Stimulated activated CD8-positive, alpha-beta memory T cell treated with anti-CD3 and anti-CD28 coated beads, Interleukin-7, amount 100 ng/mL, for 48 hours (primary cell): Measurements from ENCODE around the gene RTN3.
"Not testable (repeated sequence)": the region's sequence is repeated elsewhere in the genome, so short reads cannot be mapped to it uniquely, and the experiment has no call there.

Experiments used
- DNase-seq, 2 donors: peaks; one replicate each; pipeline ENCODE4 v3.0.0-alpha.2; 2020; ENCODE audit warnings: low read depth in 1 of 2; ENCODE audit errors: extremely low read depth in 1 of 2

Gene RTN3

DNA sequence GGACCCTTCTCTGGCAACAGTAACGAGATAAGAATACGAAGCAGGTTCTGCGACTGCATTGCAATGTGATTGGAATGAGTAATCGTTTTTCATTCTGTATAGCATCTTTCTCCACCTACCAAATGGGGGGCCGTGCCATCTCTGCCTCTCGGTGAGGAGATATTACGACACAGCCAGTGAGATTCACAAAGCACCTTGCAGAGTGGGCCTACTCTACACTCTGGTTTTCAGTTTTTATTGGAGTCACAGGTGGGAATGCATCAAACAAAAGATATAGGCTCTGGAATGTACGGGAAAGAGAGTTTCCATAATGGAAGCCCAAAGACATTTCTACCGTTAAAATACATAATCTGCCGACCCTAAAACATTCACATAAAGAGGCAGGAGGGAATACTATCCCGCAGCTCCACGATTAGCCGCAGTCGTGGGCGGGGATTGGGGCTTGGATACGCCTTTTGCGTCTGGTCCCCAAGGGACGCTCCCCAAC, 423 bp upstream of the RTN3 start:
- no peak for DNase-seq

DNA sequence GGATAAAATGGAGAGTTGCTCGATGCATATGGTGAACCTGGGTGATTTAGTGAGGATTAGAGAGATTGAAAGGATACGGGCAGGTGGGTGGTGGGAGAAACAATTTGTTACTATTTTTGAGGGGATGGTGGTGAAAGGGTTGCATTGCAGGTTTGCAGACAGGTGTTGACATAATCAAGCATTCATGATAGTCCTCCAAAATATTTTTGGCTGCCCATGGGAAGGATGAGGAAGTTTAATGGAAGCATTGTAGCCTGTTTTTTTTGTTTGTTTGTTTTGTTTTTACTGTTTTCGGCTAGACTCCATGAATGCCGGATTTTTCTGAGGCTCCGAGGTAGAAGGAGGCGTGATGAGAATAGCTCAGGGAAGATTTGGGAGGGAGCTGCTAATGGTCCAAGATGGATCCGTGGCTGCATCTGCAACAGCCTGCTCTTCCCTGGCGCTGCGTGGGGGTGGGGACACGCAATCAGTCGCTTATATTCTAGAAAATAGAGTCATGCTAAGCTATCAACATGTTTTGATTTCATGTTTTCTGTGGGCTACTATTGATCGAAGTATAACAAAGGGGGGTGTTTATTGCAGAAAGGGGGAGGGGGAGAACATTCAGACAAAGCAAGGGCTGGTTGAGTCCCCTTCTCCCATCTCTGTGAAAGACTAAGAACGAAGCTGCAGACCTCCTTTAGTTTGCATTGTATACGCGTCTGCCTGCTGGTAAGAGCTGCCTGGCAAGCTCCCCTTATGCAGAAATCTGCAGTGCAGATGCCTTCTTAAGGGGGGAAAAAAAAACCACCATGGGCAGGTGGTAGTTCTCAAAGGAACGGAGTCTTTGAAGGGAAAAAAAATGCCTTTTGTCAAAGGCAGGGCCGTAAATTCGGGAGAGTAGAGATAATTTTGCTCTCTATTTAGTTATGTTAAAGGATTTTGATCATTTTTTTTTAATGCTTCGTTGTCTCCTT, 1.0 kb downstream of the RTN3 start:
- DNase-seq, result no peak

DNA sequence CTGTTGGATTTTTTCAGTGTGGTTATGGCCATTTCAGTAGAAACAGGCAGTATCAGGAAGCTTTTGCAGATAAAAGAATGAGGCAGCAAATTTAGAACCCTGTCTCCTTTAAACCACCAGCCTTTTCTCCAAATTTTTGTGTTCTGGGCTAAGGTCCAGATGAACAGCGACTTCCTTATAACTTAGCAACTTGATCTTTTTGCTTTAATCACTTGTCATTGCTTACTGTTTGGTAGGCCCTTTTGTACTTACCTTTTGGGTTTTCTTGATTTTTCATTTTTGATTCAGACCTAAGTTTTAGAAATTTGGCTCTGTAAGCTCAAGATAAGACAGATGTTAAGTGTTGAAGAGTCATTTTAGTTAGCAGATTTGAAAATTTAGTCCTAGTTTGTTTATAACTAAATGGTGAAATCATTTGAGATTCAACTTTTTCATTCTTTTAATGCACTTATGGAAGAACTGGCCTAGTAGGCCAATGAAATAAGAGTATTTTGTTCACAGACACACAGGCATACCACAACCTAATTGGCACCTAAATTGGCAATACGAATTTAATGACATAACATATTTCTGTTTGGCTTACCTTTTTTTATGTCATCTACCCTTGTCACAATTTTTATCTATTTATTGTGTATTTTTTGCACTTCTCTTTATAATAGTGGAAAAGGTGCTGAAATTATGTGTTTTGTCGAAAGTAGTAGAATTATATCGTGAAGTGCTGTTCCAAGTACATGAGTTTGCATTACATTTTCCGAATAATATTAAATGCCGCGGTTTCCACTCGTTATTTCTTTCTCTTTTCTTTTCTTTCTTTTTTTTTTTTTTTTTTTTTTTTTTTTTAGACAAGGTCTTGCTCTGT, 2.1 kb downstream of the RTN3 start:
- no peak for DNase-seq

DNA sequence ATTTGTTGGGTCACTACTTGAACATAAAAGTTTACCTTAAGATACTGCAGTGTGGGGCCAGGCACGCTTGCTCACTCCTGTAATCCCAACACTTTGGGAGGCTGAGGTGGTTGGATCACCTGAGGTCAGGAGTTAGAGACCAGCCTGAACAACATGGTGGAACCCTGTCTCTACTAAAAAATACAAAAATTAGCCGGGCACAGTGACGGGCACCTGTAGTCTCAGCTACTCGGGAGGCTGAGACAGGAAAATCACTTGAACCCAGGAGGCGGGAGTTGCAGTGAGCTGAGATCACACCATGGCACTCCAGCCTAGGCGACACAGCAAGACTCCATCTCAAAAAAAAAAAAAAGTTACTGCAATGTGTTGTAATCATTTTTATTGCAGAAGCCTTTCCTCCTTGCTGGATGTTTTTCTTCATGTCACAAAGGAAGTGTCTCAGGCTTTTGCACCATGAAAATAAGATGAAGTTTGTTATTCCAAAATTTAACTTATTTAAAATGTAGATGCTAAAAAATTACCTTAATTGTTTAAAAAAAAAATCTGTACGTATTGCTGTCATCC, 3.9 kb downstream of the RTN3 start:
- not testable (repeated sequence) for DNase-seq

DNA sequence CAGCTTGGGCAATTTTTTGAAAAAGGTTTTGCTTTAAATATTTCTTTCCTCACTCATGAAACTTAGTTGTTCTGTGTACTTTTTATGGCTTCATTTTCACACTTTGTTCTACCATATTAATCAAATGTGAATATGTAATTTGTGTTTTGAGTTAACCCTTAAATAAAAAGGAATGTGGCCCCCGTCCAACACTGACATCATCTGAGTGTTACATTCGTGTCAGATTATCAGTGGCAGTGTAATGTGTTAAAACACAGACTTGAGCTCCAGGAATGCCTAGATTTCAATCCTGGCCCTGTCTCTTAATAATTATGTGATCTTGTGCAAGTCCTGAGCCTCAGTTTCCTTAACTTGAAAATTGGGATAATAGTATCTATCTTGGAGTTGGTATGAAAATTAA, 5.6 kb downstream of the RTN3 start:
- DNase-seq, result no peak

DNA sequence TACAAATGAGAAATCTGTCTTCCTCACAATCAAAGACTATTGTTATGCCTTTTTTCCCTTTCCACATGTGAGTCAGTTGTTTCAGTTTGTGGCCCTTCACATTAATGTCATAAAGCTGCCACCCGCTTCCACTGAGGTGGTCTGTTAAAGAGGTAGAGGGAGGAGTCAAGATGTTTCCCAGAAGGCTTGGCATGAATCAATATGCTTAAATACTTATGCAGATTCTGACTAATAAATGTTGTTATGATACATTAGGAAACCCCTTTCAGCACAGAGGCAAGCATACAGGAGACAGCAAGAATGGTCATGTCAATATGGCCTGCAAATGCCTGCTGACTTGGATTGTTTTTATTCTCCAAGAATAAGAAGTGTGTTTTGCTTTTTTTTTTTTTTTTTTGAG, 6.5 kb downstream of the RTN3 start:
- no peak for DNase-seq

DNA sequence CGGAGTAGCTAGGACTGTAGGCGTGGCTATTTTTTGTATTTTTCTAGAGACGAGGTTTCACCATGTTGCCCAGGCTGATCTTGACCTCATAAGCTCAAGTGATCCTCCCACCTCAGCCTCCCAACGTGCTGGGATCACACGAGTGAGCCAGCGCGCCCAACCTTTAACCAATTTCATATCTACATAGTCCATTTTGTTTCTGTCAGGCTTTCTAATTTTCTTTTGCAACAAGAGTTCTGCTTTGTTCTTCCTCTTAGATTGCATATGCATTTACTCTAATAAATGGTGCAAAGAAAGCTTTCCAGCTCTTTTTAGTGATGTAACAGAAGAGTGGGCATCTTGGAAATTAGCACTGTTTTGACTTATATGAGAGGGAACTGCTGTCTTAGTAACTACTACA, 13.3 kb downstream of the RTN3 start:
- DNase-seq, result no peak

DNA sequence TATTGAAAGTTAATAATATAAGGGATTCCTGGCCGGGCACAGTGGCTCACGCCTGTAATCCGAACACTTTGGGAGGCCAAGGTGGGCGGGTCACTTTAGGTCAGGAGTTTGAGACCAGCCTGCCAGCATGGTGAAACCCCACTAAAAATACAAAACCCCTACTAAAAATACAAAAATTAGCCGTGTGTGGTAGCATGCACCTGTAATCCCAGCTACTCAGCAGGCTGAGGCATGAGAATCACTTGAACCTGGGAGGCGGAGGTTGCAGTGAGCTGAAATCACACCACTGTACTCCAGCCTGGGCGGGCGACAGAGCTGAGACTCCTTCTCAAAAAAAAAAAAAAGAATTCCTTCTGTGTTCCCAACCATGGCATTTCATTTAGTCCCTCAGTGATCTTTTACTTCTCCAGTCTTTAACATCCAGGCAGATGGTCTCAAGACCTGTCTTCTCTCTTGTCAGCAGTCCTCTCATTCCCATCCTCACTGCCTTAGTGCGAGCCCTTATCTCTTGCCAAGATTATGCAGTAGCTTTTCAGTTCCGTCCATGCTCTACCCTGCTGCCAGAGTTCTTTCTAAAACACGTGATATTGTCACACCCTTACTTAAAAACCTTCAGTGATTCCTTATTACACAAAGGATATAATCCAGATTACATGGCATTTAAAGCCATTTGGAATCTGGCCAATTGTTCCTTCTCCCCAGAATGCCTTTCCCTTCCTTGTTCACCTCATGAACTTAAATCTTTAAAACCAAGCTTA, 17.9 kb downstream of the RTN3 start:
- no peak for DNase-seq

DNA sequence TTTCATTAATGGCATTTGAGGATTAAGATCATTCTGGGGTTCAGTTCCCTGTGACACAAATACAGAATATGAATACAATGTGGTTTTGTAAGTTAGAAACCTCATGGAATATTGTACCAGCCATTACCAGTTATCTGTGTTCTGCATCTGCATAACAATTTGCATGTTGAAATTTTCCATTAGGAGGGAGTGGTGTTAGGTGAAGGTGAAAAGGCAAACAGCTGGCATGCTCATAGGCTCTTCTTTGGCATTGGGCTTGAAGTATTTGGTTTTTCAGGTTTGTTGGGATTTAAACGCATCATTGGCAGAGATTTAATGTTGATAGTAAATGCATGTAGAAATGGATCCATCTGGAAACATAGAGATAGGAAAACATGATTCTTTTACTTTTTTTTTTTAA, 18.6 kb downstream of the RTN3 start:
- no peak for DNase-seq

DNA sequence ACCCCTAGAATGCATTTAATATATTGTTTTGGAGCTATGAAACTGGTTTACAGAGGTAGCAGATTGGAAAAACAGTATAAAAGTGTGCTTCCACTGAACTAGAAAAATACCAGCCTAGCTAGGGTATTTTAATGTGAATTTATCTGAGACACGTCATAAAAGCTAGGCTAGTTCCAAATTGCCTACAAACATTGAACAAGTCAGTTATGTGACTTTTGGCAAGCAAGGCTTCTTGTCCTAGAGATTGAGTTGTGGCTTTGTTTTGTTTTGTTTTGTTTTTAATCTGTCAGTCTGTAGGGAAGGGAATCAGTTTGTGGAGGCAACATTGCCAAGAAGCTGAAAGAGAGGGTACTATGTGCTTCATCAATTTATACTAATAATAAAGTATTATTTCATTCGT, 24.2 kb downstream of the RTN3 start:
- DNase-seq, result no peak

DNA sequence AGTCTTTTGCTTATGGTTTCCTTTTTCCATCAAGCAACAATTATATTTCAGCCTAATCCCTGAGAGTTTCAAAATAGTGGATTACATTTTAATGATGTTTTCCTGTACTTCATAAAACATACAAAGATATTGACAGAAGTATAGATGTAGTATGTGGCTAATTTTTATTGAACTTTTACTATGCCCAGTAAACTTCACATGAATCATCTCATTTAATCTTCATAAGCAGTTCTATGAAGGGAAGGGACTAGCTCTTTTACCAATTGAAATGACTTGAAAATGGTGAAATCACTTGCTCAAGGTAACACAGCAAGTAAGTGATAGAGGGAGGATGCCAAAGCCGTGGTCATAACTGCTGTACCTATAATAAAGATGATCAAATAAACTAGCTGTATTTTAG, 27.5 kb downstream of the RTN3 start:
- DNase-seq, result no peak

DNA sequence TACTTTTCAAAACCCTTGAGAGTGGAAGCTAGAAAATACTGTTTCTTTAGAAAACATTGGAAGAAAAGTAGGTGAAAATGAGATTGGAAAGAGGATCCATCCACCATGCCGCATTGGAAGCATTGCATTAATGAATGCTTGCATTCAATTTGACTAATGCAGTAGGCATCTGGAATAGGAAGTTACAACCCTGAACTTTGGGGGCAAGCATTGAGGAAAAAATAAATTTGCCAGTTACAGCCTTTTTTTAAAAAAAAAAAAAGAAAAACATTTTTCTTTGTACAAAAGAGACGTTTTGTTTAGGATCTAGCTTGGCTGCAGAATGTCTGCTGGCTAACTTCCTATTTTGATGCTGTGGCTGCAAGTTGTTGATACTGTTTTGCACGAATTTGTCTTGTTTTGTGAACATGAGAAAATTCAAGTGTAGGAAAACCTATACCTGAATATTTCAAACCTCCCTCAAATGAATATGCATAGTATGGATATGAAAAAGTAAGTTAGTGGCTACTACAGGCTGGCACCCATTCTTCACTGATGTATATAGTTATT, 28.1 kb downstream of the RTN3 start:
- DNase-seq, result no peak

DNA sequence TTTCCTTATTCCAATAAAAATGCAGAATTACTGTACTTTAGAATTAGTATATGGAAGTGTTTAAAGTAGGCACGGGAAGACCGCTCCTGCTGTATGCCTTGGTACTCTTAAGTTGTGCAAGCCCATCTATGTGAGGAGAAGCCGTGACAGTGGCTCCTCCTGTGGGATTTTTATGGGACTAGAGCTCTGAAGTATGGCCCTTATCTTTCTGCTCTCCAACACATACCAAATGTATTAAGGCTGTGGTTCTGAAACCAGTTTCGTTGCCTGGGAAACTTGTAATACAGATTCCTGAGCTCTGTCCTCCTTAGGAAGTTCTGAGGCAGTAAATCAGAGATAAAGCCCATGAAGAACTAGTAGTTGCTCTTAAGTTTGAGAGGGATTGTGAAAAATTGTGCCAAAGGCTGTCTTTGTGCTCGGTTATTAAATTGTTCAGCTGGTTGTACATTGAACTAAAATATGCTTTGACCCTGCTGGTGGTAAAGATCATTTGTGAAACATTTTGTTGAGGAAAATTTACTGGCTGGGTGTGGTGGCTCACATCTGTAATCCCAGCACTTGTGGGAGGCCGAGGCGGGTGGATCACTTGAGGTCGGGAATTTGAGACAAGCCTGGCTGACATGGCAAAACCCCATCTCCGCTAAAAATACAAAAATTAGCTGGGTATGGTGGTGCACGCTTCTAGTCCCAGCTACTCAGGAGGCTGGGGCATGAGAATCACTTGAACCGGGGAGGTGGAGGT, 29.3 kb downstream of the RTN3 start:
- DNase-seq, result no peak

DNA sequence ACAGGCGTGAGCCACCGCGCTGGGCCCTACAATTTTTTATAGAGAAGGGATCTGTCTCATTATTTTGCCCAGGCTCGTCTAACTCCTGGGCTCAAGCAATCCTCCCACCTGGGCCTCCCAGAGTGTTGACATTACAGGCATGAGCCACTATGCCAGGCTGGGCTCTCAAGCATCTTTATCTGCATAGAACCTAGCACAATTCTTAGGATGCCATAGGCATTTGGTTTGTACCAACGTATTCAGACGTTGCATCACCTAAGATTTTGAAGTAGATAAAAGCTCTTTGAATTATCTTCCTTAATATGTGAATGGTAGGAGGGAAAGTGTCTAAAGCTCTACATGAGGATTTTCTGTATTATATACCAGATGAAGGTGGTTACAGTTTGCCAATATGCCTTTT, 30.5 kb downstream of the RTN3 start:
- DNase-seq, result no peak

DNA sequence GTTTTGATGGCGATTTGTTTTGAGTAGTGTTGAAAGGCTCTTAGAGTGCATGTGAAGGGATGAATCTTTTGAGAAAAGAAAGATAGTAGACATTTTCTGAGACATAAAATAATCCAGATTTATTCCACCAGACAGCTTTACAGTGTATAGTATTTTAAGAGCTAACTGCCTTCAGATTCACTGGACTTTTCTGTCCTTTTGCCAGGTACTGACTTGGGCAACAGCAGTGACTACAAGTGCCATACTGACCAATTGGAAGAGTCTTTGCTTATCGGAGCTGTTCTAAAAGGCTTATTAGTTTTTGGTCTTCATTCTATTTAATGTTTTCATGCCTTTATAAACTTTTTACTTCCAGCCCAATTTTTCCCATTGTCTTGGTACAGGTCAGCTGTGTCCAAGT, 32.5 kb downstream of the RTN3 start:
- DNase-seq, result no peak

DNA sequence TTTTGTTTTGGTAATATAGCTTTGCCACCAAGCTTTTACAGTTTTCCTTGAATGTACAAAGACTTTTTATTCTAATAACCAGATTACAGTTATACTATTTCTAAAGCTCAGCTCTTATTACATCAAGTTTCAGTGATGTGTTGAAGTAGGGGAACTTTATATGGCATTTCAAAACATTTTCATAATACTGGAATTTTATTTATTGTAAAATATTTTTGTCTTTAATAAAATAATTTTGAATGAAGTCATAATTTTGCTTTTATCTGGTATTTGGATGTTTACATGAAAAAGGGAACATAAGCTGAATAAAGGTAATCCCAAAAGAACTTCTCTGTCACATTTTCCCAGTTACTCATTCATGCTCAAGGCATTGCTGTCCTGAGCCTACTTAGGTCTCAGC, 34.7 kb downstream of the RTN3 start:
- no peak for DNase-seq

DNA sequence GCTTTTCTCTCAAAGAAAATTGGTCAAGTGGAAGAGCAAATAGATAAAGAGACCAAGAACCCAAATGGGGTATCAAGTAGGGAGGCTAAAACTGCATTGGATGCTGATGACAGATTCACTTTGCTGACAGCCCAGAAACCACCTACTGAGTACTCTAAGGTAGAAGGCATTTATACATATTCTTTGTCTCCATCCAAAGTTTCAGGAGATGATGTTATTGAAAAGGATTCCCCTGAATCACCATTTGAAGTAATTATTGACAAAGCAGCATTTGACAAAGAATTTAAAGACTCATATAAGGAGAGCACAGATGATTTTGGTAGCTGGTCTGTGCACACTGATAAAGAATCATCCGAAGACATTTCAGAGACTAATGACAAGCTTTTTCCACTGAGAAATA, 37.7 kb downstream of the RTN3 start:
- no peak for DNase-seq

DNA sequence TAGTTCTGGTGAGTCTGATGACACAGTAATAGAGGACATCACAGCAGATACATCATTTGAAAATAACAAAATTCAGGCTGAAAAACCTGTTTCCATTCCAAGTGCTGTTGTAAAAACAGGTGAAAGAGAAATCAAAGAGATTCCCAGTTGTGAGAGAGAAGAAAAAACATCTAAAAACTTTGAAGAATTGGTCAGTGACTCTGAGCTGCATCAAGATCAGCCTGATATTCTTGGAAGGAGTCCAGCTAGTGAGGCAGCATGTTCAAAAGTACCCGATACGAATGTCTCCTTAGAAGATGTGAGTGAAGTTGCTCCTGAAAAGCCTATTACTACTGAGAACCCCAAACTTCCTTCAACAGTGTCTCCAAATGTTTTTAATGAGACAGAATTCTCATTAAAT, 38.7 kb downstream of the RTN3 start:
- no peak for DNase-seq

DNA sequence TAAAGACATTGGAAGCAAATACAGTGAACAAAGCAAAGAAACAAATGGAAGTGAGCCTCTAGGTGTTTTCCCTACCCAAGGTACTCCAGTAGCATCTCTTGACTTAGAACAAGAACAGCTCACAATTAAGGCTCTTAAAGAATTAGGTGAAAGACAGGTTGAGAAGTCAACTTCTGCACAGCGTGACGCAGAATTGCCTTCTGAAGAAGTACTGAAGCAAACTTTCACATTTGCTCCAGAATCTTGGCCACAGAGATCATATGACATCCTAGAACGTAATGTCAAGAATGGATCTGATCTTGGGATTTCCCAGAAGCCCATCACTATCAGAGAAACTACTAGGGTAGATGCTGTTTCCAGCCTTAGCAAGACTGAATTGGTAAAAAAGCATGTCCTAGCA, 39.3 kb downstream of the RTN3 start:
- no peak for DNase-seq

DNA sequence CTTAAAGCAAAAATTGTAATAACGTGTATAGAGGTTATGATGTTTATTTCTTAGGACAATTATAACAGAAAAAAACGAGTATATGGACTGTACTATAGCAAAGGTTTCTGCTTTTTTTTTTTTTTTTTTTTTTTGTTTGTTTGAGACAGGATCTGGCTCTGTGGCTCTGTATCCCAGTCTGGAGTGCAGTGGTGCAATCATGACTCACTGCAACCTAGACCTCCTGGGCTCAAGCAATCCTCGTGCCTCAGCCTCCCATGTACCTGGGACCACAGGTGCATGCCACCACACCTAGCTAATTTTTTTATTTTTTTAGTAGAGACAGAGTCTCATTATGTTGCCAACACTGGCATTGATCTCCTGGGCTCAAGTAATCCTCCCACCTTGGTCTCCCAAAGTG, 48.0 kb downstream of the RTN3 start:
- no peak for DNase-seq
